Liver (tissue), 9 donors: Measurements from ENCODE around the gene FOXN3. TPM values are rescaled to one million over a fixed set of nuclear protein-coding genes. Genes with fewer than 3 reads are reported as not detected.

Source experiments
- DNase-seq: peaks from one replicate; pipeline ENCODE4 v3.0.0-alpha.2; 2017; ENCODE audit warnings: low spot score
- H3K27ac ChIP-seq, 2 donors: one replicate each; pipeline ENCODE4 v1.7.0; 2013; ENCODE audit warnings: inconsistent platforms in 2 of 2, low read length in 2 of 2, control low read depth in 1 of 2, low read depth in 1 of 2, mild to moderate bottlenecking in 1 of 2
- H3K27me3 ChIP-seq, 4 donors: one replicate each; pipeline versions ENCODE4 v1.6.1 to v1.7.0; 2013; ENCODE audit warnings: low read length in 3 of 4, inconsistent platforms in 1 of 4, mild to moderate bottlenecking in 1 of 4, moderate library complexity in 1 of 4; ENCODE audit not compliant: control insufficient read depth in 4 of 4, insufficient read depth in 4 of 4
- H3K36me3 ChIP-seq, 4 donors: one replicate each; pipeline versions ENCODE4 v1.6.1 to v1.7.0; 2013; ENCODE audit warnings: low read length in 3 of 4, mild to moderate bottlenecking in 3 of 4, low read depth in 1 of 4, moderate library complexity in 1 of 4; ENCODE audit not compliant: control insufficient read depth in 4 of 4, insufficient read depth in 3 of 4
- H3K4me1 ChIP-seq, 4 donors: one replicate each; pipeline versions ENCODE4 v1.6.1 to v1.7.0; 2013; ENCODE audit warnings: low read length in 3 of 4, mild to moderate bottlenecking in 3 of 4, moderate library complexity in 1 of 4; ENCODE audit not compliant: control insufficient read depth in 4 of 4, insufficient read depth in 4 of 4
- H3K4me3 ChIP-seq, 3 donors: one replicate each; pipeline versions ENCODE4 v1.6.1 to v1.7.0; 2013; ENCODE audit warnings: low read length in 3 of 3, control low read depth in 1 of 3, low read depth in 1 of 3, mild to moderate bottlenecking in 1 of 3
- H3K9ac ChIP-seq, 2 donors: one replicate each; pipeline ENCODE4 v1.7.0; 2013; ENCODE audit warnings: low read length in 2 of 2, mild to moderate bottlenecking in 2 of 2, moderate library complexity in 2 of 2, control low read depth in 1 of 2, low read depth in 1 of 2
- H3K9me3 ChIP-seq, 4 donors: one replicate each; pipeline versions ENCODE4 v1.6.1 to v1.7.0; 2013; ENCODE audit warnings: low read length in 3 of 4; ENCODE audit not compliant: control insufficient read depth in 4 of 4
- CTCF ChIP-seq: fragments of 150-350 bp; IDR thresholded peaks from 2 replicates; pipeline ENCODE4 v1.5.1; 2017; ENCODE audit warnings: improper control_type of control experiment, low read depth, low read length; ENCODE audit not compliant: missing input control
- EGR1 ChIP-seq, 2 donors: IDR thresholded peaks; 2 replicates each; pipeline ENCODE4 v1.6.1; 2016 to 2018; ENCODE audit warnings: antibody characterized with exemption in 2 of 2, low read depth in 2 of 2
- FOXA1 ChIP-seq: IDR thresholded peaks from 2 replicates; pipeline ENCODE4 v1.6.1; 2016; ENCODE audit warnings: antibody characterized with exemption
- FOXA2 ChIP-seq: IDR thresholded peaks from 2 replicates; pipeline ENCODE4 v1.6.1; 2016; ENCODE audit warnings: antibody characterized with exemption
- GABPA ChIP-seq, 2 donors: IDR thresholded peaks in 1 of 2; conservative IDR thresholded peaks in 1 of 2; 2 replicates each; pipeline ENCODE4 v1.6.1; 2016; ENCODE audit warnings: antibody characterized with exemption in 2 of 2, mild to moderate bottlenecking in 1 of 2, moderate library complexity in 1 of 2
- HNF4A ChIP-seq, 2 donors: conservative IDR thresholded peaks; 2 replicates each; pipeline ENCODE4 v1.6.1; 2016; ENCODE audit warnings: antibody characterized with exemption in 2 of 2, mild to moderate bottlenecking in 2 of 2
- HNF4G ChIP-seq: IDR thresholded peaks from 2 replicates; pipeline ENCODE4 v1.6.1; 2016; ENCODE audit warnings: antibody characterized with exemption
- JUND ChIP-seq, 2 donors: IDR thresholded peaks; 2 replicates each; pipeline ENCODE4 v1.6.1; 2016; ENCODE audit warnings: antibody characterized with exemption in 2 of 2
- MAX ChIP-seq: IDR thresholded peaks from 2 replicates; pipeline ENCODE4 v1.6.1; 2016; ENCODE audit warnings: antibody characterized with exemption
- NR2F2 ChIP-seq: IDR thresholded peaks from 2 replicates; pipeline ENCODE4 v1.6.1; 2016; ENCODE audit warnings: antibody characterized with exemption
- RAD21 ChIP-seq, 2 donors: IDR thresholded peaks; 2 replicates each; pipeline ENCODE4 v1.6.1; 2016; ENCODE audit warnings: antibody characterized with exemption in 2 of 2, mild to moderate bottlenecking in 2 of 2
- RXRA ChIP-seq, 2 donors: IDR thresholded peaks; 2 replicates each; pipeline ENCODE4 v1.6.1; 2017 to 2018; ENCODE audit warnings: antibody characterized with exemption in 2 of 2, mild to moderate bottlenecking in 1 of 2
- SP1 ChIP-seq: IDR thresholded peaks from 2 replicates; pipeline ENCODE4 v1.6.1; 2018; ENCODE audit warnings: antibody characterized with exemption, mild to moderate bottlenecking
- TAF1 ChIP-seq: conservative IDR thresholded peaks from 2 replicates; pipeline ENCODE4 v1.6.1; 2016; ENCODE audit warnings: antibody characterized with exemption, mild to moderate bottlenecking
- YY1 ChIP-seq: IDR thresholded peaks from 2 replicates; pipeline ENCODE4 v1.6.1; 2016; ENCODE audit warnings: antibody characterized with exemption, mild to moderate bottlenecking
- WGBS: extraction: QIAGEN DNeasy Blood & Tissue Kit; methylation state at CpG from one replicate; pipeline ENCODE4 v1.1.7; 2013; 5-methylcytosine and 5-hydroxymethylcytosine counted together
- polyA plus RNA-seq, 2 donors: library from polyadenylated mRNA; stranded (reverse) in 1 of 2; unstranded in 1 of 2; fragments of 200-250 nt in 1 of 2; fragments of >200 nt in 1 of 2; fragmentation: Nextera tagmentation in 1 of 2; extraction: Ambion mirVana in 1 of 2; gene quantifications; one replicate each; pipeline versions ENCODE4 v1.2.1 to v1.2.3, GENCODE V29; 2013 to 2015
- total RNA-seq, 2 donors: library from RNA; depleted of rRNA; stranded (reverse); fragments of >200 nt; gene quantifications; one replicate each; pipeline ENCODE4 v1.2.3, GENCODE V29; 2014
- TF ChIP-seq, protein P1 (sequence below): IDR thresholded peaks from 2 replicates; pipeline ENCODE4 v1.6.1; 2016; ENCODE audit warnings: antibody characterized with exemption
- TF ChIP-seq, protein P2 (sequence below): IDR thresholded peaks from 2 replicates; pipeline ENCODE4 v1.6.1; 2016; ENCODE audit warnings: antibody characterized with exemption, mild to moderate bottlenecking
- TF ChIP-seq, protein P3 (sequence below): IDR thresholded peaks from 2 replicates; pipeline ENCODE4 v1.6.1; 2016; ENCODE audit warnings: antibody characterized with exemption
- donor health status: healthy.
- donor health status: healthy.
- donor health status: healthy.
- donor health status: healthy.
- donor health status: healthy.

FOXN3 gene
- total and polyA plus RNA-seq, 4 donors, result 17.8 to 44.8 (median 35.3) TPM

GRCh38 chr14:89276424-89276975, 140.5 kb downstream of the FOXN3 start:
- WGBS, result 83% methylated on average over 3 of the region's 3 CpGs
- peaks cover 0 to 3% (median 0%) of the 10 kb centered on the region in 4 donors for H3K4me1 ChIP-seq
- H3K9ac ChIP-seq, result no peak overlapping the region
- H3K36me3 ChIP-seq, result peaks cover 0 to 6% (median 1%) of the 10 kb centered on the region in 4 donors
- H3K27ac ChIP-seq, result no peak overlapping the region
- no peaks in the 10 kb centered on the region for H3K9me3 ChIP-seq
- TF ChIP-seq FOXA1 (no peak), SP1 (no peak), RXRA (IDR thresholded peaks at IDR 0.05) (no peak), CTCF (no peak), FOXA2 (no peak), HNF4G (no peak), JUND (IDR thresholded peaks at IDR 0.05) (no peak), RAD21 (IDR thresholded peaks at IDR 0.05) (no peak), HNF4A (conservative IDR thresholded peaks at IDR 0.05) (no peak), YY1 (no peak), TAF1 (no peak), GABPA (IDR thresholded peaks at IDR 0.05 in 1 of 2, conservative IDR thresholded peaks at IDR 0.05 in 1 of 2) (no peak), EGR1 (IDR thresholded peaks at IDR 0.05; ENCODE audit: low read depth in 2 of 2) (no peak), NR2F2 (no peak), MAX (no peak)
- TF ChIP-seq, protein P1, sequence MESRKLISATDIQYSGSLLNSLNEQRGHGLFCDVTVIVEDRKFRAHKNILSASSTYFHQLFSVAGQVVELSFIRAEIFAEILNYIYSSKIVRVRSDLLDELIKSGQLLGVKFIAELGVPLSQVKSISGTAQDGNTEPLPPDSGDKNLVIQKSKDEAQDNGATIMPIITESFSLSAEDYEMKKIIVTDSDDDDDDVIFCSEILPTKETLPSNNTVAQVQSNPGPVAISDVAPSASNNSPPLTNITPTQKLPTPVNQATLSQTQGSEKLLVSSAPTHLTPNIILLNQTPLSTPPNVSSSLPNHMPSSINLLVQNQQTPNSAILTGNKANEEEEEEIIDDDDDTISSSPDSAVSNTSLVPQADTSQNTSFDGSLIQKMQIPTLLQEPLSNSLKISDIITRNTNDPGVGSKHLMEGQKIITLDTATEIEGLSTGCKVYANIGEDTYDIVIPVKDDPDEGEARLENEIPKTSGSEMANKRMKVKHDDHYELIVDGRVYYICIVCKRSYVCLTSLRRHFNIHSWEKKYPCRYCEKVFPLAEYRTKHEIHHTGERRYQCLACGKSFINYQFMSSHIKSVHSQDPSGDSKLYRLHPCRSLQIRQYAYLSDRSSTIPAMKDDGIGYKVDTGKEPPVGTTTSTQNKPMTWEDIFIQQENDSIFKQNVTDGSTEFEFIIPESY, result no peak
- TF ChIP-seq, protein P2, sequence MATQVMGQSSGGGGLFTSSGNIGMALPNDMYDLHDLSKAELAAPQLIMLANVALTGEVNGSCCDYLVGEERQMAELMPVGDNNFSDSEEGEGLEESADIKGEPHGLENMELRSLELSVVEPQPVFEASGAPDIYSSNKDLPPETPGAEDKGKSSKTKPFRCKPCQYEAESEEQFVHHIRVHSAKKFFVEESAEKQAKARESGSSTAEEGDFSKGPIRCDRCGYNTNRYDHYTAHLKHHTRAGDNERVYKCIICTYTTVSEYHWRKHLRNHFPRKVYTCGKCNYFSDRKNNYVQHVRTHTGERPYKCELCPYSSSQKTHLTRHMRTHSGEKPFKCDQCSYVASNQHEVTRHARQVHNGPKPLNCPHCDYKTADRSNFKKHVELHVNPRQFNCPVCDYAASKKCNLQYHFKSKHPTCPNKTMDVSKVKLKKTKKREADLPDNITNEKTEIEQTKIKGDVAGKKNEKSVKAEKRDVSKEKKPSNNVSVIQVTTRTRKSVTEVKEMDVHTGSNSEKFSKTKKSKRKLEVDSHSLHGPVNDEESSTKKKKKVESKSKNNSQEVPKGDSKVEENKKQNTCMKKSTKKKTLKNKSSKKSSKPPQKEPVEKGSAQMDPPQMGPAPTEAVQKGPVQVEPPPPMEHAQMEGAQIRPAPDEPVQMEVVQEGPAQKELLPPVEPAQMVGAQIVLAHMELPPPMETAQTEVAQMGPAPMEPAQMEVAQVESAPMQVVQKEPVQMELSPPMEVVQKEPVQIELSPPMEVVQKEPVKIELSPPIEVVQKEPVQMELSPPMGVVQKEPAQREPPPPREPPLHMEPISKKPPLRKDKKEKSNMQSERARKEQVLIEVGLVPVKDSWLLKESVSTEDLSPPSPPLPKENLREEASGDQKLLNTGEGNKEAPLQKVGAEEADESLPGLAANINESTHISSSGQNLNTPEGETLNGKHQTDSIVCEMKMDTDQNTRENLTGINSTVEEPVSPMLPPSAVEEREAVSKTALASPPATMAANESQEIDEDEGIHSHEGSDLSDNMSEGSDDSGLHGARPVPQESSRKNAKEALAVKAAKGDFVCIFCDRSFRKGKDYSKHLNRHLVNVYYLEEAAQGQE, result no peak
- TF ChIP-seq, protein P3, sequence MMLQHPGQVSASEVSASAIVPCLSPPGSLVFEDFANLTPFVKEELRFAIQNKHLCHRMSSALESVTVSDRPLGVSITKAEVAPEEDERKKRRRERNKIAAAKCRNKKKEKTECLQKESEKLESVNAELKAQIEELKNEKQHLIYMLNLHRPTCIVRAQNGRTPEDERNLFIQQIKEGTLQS, result no peak
- no peak for DNase-seq
- no peaks in the 10 kb centered on the region for H3K27me3 ChIP-seq
- no peak overlapping the region for H3K4me3 ChIP-seq
